Stimulated activated naive CD8-positive, alpha-beta T cell treated with anti-CD3 and anti-CD28 coated beads, Interleukin-15, Interleukin-2, amounts not matched to agents 100 ng/mL and 50 ng/mL, for 24 hours (primary cell): Measurements from ENCODE around the gene GPSM1.

Source experiments
- H3K27ac Mint-ChIP-seq: one replicate; pipeline ENCODE4 v1.8.0; 2021; ENCODE audit warnings: mild to moderate bottlenecking, mixed read lengths
- H3K27me3 Mint-ChIP-seq: one replicate; pipeline ENCODE4 v1.8.0; 2021; ENCODE audit warnings: mixed read lengths
- H3K36me3 Mint-ChIP-seq: one replicate; pipeline ENCODE4 v1.8.0; 2021; ENCODE audit warnings: low read depth, mixed read lengths
- H3K4me1 Mint-ChIP-seq: one replicate; pipeline ENCODE4 v1.8.0; 2021; ENCODE audit warnings: low read depth, mixed read lengths
- H3K4me3 Mint-ChIP-seq: one replicate; pipeline ENCODE4 v1.8.0; 2021; ENCODE audit warnings: mild to moderate bottlenecking, mixed read lengths
- H3K9me3 Mint-ChIP-seq: one replicate; pipeline ENCODE4 v1.8.0; 2021; ENCODE audit warnings: mixed read lengths

GPSM1 gene

DNA sequence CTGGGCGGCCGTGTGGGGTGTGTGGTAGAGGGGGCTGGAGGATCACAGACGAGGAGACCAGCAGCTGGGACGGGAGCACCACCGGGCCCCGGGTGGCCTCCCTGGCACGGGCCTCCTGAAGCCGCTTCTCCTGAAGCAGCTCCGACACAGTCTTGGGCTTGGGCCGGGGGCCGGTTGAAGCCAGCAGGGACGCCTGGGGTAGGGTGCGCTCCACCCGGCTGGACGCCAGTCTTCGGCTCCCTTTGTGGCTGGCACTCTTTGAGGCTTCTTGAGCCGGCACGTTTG is 51.6 kb downstream of the GPSM1 start:
- Mint-ChIP-seq H3K27ac (no peak overlapping the region), H3K4me3 (no peak overlapping the region), H3K4me1 (no peaks in the 10 kb centered on the region), H3K36me3 (peaks cover 12% of the 10 kb centered on the region), H3K27me3 (no peaks in the 10 kb centered on the region), H3K9me3 (no peaks in the 10 kb centered on the region)

GRCh38 chr9:136379401-136379800 is 52.1 kb downstream of the GPSM1 start:
- Mint-ChIP-seq H3K9me3 (no peaks in the 10 kb centered on the region), H3K27me3 (no peaks in the 10 kb centered on the region), H3K4me3 (no peak overlapping the region), H3K4me1 (peaks cover 4% of the 10 kb centered on the region), H3K36me3 (peaks cover 17% of the 10 kb centered on the region), H3K27ac (no peak overlapping the region)

DNA sequence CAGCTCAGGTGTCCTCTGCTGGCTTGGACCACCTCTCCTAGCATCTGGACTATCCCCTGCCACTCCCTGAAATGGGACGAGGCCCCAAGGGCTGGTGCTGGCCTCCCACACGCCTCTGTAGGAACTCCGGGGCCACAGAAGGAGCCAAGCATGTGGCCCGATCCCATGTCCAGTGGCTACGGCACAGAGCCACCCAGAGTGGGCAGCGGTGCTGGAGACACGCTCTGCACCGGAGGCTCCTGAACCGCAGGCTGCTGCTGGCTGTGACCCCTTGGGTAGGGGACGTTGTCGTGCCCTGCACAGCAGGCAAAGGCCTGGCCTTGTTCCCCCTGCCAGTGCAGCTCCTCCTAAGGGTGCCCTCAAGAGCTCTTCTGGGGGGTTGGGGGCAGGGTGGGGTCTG is 52.6 kb downstream of the GPSM1 start:
- H3K27me3 Mint-ChIP-seq: no peaks in the 10 kb centered on the region
- peaks cover 22% of the 10 kb centered on the region for H3K36me3 Mint-ChIP-seq
- no peak overlapping the region for H3K27ac Mint-ChIP-seq
- peaks cover 8% of the 10 kb centered on the region for H3K4me1 Mint-ChIP-seq
- H3K4me3 Mint-ChIP-seq: no peak overlapping the region
- no peaks in the 10 kb centered on the region for H3K9me3 Mint-ChIP-seq

DNA sequence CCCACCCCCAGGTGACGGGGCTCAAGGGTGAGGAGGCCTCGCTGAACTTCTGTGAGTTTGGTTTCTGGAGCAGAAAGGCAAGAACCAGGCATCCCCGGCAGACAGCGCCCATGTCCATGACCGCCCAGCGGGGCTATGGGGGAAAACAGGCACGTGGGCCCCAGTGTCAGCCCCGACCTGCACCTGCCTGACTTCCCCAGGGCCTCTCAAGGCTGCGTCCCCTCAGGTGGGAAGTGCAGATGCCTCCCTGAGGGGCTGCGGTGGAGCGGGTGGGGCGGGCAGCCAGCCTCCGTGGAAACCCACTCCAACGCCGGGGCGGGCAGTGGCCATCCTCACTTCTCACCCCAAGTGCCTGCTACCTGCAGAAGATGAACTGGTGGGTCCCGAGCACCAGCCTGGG is 53.0 kb downstream of the GPSM1 start:
- no peak overlapping the region for H3K27ac Mint-ChIP-seq
- peaks cover 13% of the 10 kb centered on the region for H3K4me1 Mint-ChIP-seq
- no peaks in the 10 kb centered on the region for H3K27me3 Mint-ChIP-seq
- H3K36me3 Mint-ChIP-seq: peaks cover 26% of the 10 kb centered on the region
- no peak overlapping the region for H3K4me3 Mint-ChIP-seq
- no peaks in the 10 kb centered on the region for H3K9me3 Mint-ChIP-seq

GRCh38 chr9:136381311-136381710 is 54.0 kb downstream of the GPSM1 start:
- no peak overlapping the region for H3K27ac Mint-ChIP-seq
- H3K27me3 Mint-ChIP-seq: no peaks in the 10 kb centered on the region
- H3K4me3 Mint-ChIP-seq: no peak overlapping the region
- no peaks in the 10 kb centered on the region for H3K9me3 Mint-ChIP-seq
- H3K36me3 Mint-ChIP-seq: peaks cover 36% of the 10 kb centered on the region
- H3K4me1 Mint-ChIP-seq: peaks cover 23% of the 10 kb centered on the region

DNA sequence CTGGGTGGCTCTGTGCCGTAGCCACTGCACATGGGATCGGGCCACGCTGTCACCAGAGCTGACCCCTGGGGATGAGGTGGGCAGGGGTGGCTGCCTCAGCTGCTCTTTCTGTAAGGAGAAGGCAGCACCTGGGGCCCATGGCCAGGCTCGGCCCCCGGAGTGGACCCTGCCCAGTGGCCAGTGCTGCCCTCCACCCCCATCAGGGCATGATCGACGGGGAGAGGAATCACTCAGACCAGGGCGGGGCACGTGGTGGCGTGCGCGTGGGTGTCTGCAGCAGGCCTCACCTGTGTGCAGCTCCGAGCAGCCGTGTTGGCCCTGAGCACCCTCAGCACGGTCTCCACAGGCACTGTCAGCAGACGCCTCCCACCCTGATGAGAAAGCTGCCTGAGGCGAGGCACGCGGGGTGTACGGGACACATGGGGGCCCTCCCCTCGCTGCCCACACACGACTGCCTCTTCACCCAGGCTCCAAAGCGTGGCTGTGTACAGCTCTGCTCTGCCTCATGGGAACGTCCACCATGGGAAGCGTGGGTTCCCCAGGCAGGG is 54.7 kb downstream of the GPSM1 start:
- no peaks in the 10 kb centered on the region for H3K9me3 Mint-ChIP-seq
- no peak overlapping the region for H3K4me3 Mint-ChIP-seq
- H3K36me3 Mint-ChIP-seq: peaks cover 36% of the 10 kb centered on the region
- H3K4me1 Mint-ChIP-seq: peaks cover 23% of the 10 kb centered on the region
- H3K27me3 Mint-ChIP-seq: no peaks in the 10 kb centered on the region
- no peak overlapping the region for H3K27ac Mint-ChIP-seq

DNA sequence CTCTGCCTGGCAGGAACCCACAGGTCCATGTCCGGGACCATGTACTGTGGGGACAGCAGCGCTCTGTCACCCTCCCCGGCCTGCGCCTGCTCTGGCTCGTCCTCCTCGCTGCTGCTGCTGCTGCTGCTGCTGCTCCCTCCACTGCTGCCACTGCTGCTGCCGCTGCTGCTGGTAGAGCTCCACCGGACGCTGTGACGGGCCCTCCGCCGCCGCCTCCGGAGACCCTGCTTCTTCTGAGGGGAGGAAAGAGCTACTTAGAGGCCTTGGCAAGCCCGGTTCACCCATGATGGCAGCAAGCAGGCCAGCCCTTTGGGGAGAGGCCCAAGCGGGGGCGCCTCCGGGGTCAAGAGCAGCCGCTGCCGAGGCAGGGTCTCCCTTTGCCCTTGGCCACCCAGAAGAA is 56.1 kb downstream of the GPSM1 start:
- H3K4me1 Mint-ChIP-seq: peaks cover 27% of the 10 kb centered on the region
- H3K36me3 Mint-ChIP-seq: peaks cover 47% of the 10 kb centered on the region
- H3K4me3 Mint-ChIP-seq: no peak overlapping the region

DNA sequence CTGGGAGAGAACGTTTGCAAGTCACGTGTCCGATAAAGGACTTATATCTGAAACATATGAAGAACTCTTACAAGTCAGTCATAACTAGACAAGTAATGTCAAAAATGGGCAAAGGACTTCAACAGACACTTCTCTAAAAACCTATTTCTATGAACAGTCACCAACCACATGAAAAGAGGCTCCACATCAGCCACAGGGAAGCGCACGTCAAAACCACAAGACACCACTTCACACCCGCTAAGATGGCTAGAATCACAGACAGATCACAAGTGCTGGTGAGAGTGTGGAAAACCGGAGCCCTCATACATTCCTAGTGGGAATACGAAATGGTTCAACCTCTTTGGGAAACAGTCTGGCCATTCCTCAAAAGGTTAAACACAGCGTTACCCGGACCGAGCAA is 57.7 kb downstream of the GPSM1 start:
- no peak overlapping the region for H3K4me3 Mint-ChIP-seq
- H3K27me3 Mint-ChIP-seq: no peaks in the 10 kb centered on the region
- H3K4me1 Mint-ChIP-seq: peaks cover 31% of the 10 kb centered on the region
- H3K36me3 Mint-ChIP-seq: peaks cover 63% of the 10 kb centered on the region
- H3K9me3 Mint-ChIP-seq: no peaks in the 10 kb centered on the region
- peak overlapping the region; percentile 53 for H3K27ac Mint-ChIP-seq

More for the DNA sequence above, 56.1 kb downstream of the GPSM1 start:
- Mint-ChIP-seq H3K9me3 (no peaks in the 10 kb centered on the region), H3K27ac (no peak overlapping the region), H3K27me3 (no peaks in the 10 kb centered on the region)

DNA sequence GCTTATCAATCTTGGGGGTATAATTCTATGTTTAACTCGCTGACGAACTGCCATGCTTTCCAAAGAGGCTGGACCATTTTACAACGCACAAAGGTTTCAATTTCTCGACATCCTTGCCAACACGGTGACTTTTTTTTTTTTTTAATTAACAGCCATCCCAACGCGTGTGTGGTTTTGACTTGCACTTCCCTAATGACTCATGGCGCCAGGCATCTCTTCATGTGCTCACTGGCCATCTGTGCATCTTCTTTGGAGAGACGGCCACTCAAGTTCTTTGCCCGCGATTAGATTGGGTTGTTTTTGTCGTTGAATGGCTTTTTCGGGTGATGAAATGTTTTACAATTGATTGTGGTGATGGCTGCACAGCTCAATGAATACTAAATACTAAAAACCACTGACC is 58.7 kb downstream of the GPSM1 start:
- Mint-ChIP-seq H3K9me3 (no peaks in the 10 kb centered on the region), H3K4me1 (peaks cover 31% of the 10 kb centered on the region), H3K27ac (no peak overlapping the region), H3K27me3 (no peaks in the 10 kb centered on the region), H3K4me3 (peak overlapping the region; percentile 7), H3K36me3 (peaks cover 66% of the 10 kb centered on the region)

DNA sequence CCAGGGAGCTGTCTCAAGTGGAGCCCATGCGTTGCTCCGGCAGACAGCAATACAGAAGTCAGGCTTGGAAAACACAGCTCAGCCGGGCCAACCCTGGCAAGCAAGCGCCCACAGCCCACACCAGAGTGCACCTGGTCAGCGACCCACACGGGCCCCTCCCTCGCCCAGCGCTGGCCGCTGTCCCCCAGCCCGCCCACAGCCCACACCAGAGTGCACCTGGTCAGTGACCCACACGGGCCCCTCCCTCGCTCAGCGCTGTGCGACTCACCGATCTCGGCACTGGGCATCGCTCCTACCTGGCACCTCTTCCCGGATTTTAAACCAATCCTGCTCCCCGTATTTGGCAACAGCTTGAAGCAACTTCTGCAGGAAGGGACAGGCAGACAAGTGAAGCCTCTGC is 59.9 kb downstream of the GPSM1 start:
- H3K27me3 Mint-ChIP-seq: no peaks in the 10 kb centered on the region
- no peak overlapping the region for H3K4me3 Mint-ChIP-seq
- H3K4me1 Mint-ChIP-seq: peaks cover 31% of the 10 kb centered on the region
- no peaks in the 10 kb centered on the region for H3K9me3 Mint-ChIP-seq
- peaks cover 73% of the 10 kb centered on the region for H3K36me3 Mint-ChIP-seq
- H3K27ac Mint-ChIP-seq: no peak overlapping the region

GRCh38 chr9:136389396-136389795 is 62.1 kb downstream of the GPSM1 start:
- H3K36me3 Mint-ChIP-seq: peaks cover 66% of the 10 kb centered on the region
- no peaks in the 10 kb centered on the region for H3K27me3 Mint-ChIP-seq
- peaks cover 27% of the 10 kb centered on the region for H3K4me1 Mint-ChIP-seq
- no peak overlapping the region for H3K27ac Mint-ChIP-seq
- H3K4me3 Mint-ChIP-seq: no peak overlapping the region
- no peaks in the 10 kb centered on the region for H3K9me3 Mint-ChIP-seq

GRCh38 chr9:136391737-136392537 is 64.6 kb downstream of the GPSM1 start:
- no peaks in the 10 kb centered on the region for H3K9me3 Mint-ChIP-seq
- H3K4me3 Mint-ChIP-seq: no peak overlapping the region
- H3K27me3 Mint-ChIP-seq: no peaks in the 10 kb centered on the region
- no peak overlapping the region for H3K27ac Mint-ChIP-seq
- H3K4me1 Mint-ChIP-seq: peaks cover 8% of the 10 kb centered on the region
- H3K36me3 Mint-ChIP-seq: peaks cover 66% of the 10 kb centered on the region

GRCh38 chr9:136392538-136393449 is 65.5 kb downstream of the GPSM1 start:
- Mint-ChIP-seq H3K27me3 (no peaks in the 10 kb centered on the region), H3K36me3 (peaks cover 62% of the 10 kb centered on the region), H3K9me3 (no peaks in the 10 kb centered on the region), H3K4me1 (peaks cover 3% of the 10 kb centered on the region), H3K27ac (no peak overlapping the region), H3K4me3 (no peak overlapping the region)

DNA sequence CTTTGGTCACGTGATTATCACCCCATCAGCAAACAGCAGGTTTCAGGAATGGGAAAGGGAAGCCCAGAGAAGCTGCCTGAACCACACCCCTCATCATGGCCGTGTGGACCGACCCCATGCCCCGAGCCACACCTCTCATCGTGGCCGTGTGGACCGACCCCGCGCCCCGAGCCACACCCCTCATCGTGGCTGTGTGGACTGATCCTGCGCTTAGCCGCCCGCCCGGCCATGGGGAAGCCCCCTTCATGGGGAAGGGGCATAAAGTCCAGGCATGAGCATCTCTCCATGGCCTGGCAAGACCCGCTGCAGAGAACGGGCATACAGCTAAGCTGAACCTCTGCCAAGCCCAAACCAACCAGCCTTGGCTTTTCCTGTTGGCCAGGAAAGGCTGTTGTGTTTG is 66.2 kb downstream of the GPSM1 start:
- H3K27me3 Mint-ChIP-seq: no peaks in the 10 kb centered on the region
- no peak overlapping the region for H3K27ac Mint-ChIP-seq

GRCh38 chr9:136394312-136395019 is 67.1 kb downstream of the GPSM1 start:
- H3K4me3 Mint-ChIP-seq: no peak overlapping the region
- H3K27ac Mint-ChIP-seq: no peak overlapping the region
- no peaks in the 10 kb centered on the region for H3K27me3 Mint-ChIP-seq
- peaks cover 60% of the 10 kb centered on the region for H3K36me3 Mint-ChIP-seq
- H3K4me1 Mint-ChIP-seq: peaks cover 17% of the 10 kb centered on the region
- H3K9me3 Mint-ChIP-seq: no peaks in the 10 kb centered on the region

More for the DNA sequence above, 66.2 kb downstream of the GPSM1 start:
- peaks cover 8% of the 10 kb centered on the region for H3K4me1 Mint-ChIP-seq
- no peaks in the 10 kb centered on the region for H3K9me3 Mint-ChIP-seq
- H3K4me3 Mint-ChIP-seq: no peak overlapping the region
- H3K36me3 Mint-ChIP-seq: peaks cover 61% of the 10 kb centered on the region
